HG02571 (cell line): ENCODE data around the gene MYRIP.
"Not testable (repeated sequence)": the region's sequence is repeated elsewhere in the genome, so short reads cannot be mapped to it uniquely, and the experiment has no call there.

Experiments used
- ATAC-seq: cut with Tn5 transposase; IDR thresholded peaks from one replicate; pipeline ENCODE4 v1.9.1; 2021; ENCODE audit warnings: mild to moderate bottlenecking, moderate library complexity; ENCODE audit not compliant: unreplicated experiment

The MYRIP gene

DNA sequence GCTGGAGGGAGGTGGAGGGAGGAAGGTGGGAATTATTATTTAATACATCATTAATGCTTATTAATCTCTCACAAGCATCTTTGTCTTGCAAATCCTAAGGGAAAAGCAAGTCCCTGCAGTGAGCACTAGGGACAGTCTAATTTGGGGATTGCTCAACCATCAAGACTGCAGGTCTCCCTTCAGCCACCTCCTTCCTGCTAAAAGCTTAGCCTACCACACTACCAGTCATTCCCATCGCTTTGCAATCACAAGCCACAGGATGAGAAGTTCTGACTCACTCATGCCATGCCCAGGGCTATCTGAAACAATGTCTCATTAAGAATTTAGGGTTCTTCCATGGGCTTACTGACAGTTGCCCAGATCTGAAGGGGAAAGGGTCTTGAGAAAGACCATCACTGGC lies 449.1 kb downstream of the MYRIP start:
- ATAC-seq = no peak

DNA sequence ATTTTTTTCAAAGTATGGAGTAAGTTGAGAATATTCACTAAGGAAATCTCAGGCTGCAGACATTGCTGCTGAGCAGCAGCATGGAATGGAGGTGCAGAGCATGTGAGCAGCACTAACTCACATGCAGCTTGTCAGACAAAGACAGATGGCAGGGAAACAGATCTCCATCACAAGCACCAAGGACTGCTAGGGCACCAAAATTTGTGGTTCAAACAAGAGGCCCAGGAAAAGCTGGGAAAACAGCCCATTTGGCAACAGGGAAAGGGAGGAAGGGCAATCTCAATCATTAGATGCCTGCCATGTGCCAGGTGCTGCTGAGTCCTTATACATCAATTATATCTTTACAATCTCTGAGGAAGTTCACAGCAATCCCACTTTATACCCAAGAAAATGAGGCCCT lies 452.9 kb downstream of the MYRIP start:
- ATAC-seq = no peak

DNA sequence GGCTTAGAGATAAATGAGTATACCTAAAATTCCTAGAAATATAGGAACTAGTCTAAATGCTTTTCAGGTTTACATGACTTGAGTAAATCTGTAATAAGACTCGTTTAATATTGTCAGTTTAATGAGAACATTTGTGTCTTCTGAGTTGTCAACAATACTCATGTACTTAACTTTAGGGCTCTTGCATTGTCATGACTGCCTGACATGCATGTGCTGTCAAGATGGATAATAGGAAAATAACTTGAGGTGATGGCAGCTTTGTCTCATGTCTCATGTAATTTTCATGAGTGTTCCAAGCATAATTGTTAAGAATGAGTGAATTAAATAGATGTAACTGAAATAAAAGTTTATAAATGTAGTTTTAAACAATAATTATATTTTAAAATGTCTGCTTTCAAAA lies 455.0 kb downstream of the MYRIP start:
- ATAC-seq = no peak

DNA sequence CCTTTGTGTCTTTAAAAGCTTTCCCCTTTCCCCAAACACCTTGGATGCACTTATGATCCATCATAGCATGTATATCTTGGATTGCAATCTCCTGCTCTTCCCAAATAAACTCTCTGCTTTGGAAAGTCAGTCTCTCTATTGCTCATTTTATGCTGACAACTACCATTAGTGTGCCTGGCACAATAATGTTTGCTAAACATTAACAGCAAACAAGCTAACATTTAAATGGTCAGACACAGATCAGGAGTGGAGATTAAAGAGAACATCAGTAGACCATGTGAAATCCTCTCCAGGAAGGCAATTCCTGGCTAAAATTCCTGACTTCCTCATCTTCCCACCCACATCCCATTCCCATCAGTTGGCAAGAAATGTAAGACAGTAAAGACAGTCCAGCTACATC lies 455.8 kb downstream of the MYRIP start:
- ATAC-seq = no peak

DNA sequence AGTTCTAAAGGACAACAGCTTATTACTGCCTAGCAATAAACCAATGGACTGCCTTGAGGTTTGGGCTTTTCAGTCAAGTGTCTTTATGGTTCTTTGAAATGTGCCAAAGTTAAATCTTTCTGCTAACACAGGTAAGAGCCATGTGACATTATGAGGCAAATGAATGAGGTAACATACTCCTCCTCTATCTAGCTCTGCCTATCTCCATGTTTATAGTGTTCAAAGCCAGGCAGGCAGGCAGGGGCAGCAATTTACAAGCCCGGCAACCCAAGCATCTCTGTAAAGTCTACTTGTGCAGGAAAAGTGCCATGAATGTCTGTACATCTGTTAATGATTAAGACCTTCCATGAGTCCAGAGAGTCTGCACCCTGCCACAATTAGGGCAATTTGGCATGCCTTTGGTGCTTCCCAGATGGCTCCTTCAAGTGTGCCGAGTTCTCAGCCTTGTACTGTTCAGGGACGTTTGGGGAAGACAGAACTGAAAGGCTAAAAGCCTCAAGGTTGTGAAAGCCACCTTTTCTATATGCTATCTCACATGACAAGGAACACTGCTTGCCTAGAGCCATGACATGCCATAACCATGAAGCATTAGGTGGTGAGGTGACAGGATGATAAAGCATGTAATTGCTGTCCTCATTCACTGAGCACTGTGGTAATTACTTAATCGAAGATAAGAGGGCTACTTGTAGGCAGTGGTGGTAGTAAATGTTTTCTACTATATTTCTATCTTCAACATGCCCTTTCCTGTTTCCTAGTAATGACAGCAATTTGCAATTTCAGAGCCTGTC lies 458.7 kb downstream of the MYRIP start:
- ATAC-seq = no peak

DNA sequence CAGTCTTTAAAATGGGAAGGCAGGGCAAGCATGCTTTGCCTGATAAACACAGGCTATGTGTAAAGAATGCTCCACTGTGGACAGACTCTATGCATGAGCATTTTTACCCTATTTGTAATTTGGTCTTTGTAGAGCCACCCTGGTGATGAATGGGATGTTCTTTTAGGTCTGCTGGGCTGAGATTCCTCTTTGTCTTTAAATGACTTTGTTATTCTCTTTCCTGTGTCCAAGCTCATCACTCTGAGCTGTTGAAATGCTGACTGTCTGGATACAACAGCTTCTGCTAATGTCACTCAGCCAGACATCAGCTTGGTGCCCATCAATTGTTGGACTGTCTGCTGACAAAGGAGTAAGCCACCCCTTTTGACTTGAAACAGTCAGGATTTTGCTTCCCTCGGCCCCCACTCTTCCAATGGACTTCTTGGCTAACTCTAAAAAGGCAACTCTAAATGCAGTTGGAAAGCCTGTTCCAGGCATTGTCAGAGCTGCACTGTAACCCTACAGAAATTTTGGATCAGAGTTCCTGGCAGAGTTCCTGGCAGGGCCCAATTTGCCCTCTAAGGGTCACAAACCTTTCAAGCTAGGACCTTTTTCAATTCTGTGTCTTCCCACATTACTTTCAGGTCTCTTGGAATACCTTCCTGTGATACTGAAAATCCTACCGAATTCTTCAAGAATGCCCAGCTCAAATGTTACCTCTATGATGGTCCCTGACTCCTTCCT lies 459.6 kb downstream of the MYRIP start:
- no peak for ATAC-seq

DNA sequence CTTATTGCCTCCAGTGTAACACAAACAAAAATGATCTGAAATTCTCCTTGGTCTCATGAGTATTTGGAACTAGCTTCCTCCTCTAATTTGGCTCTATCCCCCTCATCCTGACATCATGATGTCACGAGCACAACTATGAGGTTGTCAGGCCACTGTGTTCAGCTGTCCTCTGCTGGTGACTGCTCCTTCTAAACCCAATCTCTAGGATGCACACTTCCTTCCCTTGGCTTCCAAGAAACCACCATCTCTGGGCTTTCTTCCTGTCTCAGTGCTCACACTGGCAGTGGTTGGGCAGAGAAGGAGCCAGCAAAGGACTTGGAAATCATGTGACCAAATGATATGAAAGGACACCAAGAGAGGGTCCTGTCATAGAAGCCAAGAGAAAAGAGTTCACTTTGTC lies 469.4 kb downstream of the MYRIP start:
- ATAC-seq = no peak

DNA sequence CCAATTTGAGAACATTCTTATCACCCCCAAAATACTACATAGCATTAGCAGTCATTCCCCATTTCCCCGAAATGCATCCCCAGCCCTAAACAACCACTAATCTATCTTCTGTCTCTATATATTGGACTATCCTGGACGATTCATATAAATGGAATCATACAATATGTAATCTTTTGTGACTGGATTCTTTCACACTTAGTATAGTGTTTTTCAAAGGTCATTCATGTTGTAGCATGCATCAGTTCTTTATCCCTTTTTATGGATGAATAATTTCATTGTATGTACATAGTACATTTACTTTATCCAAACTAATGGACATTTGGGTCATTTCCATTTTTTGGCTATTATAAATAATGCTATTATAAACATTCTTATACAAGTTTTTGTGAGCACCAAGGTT lies 472.6 kb downstream of the MYRIP start:
- no peak for ATAC-seq

DNA sequence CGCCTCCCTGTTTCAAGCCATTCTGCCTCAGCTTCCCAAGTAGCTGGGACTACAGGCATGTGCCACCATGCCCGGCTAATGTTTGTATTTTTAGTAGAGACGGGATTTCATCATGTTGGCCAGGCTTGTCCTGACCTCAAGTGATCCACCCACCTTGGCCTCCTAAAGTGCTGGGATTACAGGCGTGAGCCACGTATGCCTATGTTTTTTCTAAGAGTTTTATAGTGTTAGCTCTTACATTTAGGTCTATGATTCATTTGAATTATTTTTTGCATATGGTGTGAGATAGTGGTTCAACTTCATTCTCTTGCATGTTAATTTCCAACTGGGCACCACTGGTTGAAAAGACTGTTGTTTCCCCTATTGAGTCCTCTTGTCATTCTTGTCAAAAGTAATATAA lies 473.6 kb downstream of the MYRIP start:
- ATAC-seq = not testable (repeated sequence)

DNA sequence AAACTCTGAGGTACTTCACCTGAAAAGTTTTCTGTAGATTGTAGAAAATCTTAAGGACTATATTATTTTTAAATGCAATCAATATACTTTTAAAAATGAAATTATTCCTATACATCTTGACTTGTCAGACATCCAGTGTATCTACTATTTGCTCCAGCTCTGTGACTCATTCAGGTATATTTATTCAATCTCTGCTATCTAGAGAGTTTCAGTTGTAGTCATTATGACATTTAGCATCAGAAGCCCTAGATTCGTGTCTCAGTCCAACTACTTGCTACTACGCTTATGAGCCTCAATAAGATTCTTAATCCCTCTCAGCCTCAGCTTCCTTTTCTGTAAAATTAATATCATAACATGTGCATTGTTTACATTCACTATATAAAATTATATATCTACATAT lies 477.8 kb downstream of the MYRIP start:
- no peak for ATAC-seq

DNA sequence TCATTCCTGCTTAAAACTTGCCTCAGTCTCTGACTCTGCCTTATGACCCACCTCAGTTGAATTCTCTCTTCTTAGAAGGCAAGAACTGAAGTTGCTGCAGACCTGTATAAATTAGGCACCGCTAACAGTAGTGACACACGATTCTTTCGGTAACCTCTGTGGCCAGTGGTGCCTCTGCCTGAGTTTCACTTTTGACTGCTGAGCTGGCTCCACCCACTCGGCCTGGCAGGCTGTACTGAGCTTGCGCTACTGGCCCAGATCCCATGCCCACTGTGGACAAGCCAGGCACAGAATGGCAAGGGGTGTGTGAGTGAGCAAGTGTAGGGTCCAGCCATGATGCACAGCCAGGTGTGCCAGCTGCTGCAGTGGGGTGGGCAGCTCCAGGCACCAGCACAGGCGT lies 481.0 kb downstream of the MYRIP start:
- no peak for ATAC-seq

DNA sequence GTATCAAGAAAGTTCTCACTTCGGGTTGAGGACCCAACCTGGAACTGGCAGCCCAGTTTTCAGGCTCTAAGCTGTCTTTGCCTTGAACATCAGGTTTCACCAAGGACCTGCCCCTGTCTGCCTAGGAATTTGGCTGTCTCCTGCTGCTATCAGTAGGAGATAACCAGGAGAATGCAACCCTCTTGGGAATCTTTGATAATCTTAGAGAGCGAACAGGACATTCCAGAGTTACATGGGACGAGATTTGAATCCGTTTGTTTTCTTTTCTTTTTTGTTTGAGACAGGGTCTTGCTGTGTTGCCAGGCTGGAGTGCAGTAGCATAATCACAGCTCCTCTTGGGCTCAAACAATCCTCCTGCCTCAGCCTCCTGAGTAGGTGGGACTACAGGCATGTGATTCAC lies 482.1 kb downstream of the MYRIP start:
- no peak for ATAC-seq

DNA sequence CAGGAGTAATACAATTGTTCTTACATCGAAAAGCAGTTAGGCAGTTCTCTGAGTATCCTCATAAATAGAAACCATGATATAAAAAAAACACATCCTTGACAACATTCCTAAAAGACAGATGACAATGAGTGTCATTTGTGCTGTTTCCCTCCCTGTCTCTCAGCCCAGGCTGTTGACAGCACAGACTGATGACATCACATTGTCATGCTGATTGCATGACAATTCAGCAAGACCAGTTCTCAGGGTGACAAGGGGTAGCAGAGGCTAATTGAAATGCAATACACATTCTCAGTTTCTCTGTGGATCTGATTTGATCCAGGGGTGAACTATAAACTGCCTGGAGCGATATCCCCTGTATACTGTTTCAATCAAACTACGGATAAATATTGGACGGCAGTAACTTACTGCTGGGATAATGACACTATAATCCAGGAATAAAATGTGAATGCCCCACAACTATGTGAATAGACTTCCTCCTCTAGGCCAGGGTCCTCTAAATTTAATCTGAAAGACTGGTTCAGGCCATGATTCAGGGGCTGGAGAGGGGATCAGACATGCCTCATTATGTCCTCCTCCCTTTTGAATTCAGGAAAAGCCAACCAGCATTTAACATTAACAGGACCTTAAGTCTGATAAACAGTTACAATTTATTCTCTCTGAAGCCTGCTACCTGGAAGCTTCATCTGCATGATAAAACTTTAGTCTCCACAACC lies 483.4 kb downstream of the MYRIP start:
- no peak for ATAC-seq

DNA sequence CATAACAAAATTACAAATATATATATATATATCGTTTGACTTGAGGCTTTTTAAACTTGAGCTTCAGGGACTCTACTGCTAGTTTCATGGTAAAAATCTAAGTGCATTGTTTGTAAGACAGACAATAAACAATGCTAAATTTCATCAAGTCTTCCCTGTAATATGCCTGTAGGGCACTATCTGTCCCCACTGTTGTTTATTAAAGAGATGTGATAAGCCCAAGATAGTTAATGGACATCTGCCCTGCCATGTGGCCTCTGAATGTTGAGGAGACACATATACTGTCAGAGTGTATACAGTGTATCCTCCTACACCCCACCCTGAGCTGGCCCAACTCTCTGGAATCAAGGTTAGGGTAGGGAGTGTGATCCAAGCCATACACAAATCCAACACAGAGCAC lies 485.0 kb downstream of the MYRIP start:
- ATAC-seq = no peak

DNA sequence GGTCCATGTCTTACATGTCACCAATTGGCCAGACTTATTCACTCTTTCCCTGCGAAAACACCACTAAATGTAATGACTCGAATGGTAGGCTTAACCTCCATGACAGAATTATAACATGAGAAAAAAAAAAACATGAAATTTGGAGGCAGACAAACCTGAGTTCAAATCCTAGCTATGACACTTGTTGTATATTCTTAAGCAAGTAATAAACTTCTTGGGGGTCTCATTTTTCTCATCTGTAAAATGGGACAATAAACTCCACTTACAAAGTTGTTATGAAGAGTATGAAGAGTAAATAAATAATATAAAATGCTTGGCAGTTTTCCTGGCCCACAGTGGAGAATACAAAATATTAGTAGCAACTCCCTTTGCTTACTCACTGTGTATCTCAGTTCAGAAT lies 488.7 kb downstream of the MYRIP start:
- ATAC-seq = no peak

DNA sequence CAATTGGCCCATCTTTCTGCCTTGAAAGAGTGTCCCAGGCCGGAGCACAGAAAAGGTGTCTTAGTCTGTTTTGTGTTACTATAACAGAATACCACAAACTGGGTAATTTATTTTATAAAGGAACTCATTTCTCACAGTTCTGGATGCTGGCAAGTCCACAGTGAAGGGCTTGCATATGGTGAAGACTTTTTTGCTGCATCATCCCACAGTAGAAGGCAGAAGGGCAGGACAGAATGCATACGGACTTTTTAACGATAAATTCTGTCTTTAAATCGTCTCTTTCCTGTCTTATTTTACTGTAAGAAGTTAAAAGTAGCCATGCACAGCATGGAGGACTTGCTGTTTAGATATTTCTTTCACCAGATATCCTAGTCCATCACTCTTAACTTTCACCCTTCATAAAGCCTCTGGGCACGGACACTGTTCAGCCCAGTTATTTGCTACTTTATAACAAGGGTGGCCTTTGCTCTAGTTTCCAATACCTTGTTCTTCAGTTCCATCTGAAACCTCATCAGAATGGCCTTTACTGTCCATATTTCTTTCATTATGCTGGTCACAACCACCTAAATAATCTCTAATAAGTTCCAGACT lies 489.8 kb downstream of the MYRIP start:
- no peak for ATAC-seq

DNA sequence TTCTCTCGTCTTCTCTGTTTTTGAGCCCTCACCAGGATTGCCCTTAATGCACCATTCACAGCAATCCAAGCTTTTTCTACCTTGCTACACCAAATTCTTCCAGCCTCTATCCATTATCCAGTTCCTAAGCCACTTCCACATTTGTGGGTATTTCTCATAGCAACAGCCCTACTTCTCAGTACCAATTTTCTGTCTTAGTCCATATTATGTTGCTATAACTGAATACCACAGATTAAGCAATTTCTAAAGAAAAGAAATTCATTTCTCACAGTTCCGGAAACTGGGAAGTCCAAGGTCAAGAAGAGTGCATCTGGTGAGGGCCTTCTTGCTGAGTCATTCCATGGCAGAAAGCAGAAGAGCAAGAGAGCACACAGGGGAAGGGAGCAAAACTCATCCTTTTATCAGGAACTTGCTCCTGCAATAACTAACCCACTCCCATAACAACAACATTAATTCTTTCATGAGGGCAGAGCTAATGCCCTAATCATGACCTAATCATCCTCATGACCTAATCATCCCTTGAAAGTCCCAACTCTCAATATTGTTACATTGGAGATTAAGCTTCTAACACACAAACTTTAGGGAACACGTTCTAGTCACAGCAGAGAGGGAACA lies 490.4 kb downstream of the MYRIP start:
- no peak for ATAC-seq

DNA sequence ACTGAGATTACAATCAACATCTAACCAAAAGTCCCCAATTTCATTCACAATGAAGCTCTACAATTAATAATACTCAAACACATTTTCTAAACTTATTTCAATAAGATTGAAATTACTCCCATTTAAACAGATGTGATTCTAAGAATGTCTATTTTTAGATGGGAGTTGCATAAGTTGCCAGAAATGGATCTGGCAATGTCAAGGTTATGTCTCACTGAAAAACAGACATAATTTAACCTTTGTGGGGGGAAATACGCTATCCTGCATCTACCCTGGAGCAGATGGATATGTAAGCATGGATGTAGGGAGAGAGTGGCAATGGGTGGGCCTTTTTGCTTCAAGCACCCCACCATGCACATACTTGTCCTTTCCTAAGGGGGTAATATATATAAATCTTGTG lies 493.4 kb downstream of the MYRIP start:
- ATAC-seq = no peak

DNA sequence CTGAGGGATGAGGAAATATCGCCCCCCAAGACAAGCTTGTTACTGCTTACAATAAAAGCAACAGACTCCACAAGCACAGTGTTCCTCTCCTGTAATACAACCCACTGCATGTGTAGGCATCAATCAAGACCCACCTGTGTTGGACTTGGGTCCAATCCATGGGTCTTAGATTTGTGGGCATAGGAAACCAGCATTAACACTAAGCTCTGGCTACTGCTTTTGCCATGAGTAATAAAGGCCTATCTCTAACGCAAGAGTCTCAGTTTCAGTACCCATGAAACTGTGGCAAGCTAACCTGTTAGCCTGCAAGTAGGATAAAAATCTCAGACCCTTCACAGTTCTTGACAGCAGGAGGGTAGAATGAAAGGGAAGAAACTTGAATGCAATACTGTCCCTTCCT lies 494.9 kb downstream of the MYRIP start:
- ATAC-seq = no peak

DNA sequence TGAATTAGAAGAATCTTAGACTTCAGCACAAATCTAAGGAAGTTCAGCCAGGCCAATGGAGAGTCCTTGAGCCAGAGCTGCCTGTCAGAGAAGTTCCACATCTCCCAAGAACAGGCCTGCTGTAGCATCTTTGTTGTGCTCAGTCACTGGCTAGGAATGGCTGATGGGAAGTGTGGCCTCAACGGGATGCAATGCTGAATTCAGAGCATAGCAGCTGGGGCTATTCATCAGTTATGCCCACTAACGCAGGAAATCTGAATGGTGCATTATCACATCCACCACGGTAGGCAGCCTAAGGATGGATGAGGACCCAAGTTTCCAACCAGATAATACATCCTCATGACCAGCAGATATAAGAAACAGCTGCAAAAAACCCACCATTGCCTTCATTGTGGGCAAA lies 496.9 kb downstream of the MYRIP start:
- ATAC-seq = no peak

DNA sequence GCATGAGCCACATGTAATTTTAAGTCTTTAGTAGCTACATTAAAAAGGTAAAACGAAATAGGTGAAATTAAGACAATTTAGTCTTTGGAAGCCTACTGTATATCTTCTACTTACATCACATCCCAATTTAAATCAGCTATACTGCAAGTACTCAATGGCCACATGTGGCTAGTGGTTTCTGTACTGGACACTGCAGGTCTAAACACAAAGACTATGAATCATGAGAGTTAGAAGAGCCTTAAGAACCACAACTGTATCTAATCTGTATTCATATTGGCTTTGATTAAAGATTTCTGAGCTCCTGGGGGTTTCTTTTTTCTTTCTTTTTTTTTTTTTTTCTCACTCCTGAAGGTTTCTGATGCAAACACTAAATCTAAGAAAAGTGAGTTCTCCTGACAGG lies 497.8 kb downstream of the MYRIP start:
- ATAC-seq = no peak
